ENCODE results near the gene NUP210.

NUP210 gene

GRCh38 chr3:13407926-13408325 lies 12.2 kb downstream of the NUP210 start:
- DNase-seq (ENCODE audit: low read depth in 1 of 2, low spot score in 1 of 2): no peak

GRCh38 chr3:13407475-13407874 lies 12.6 kb downstream of the NUP210 start:
- DNase-seq (ENCODE audit: low read depth in 1 of 2, low spot score in 1 of 2): no peak

GRCh38 chr3:13406190-13406589 lies 13.9 kb downstream of the NUP210 start:
- DNase-seq (ENCODE audit: low read depth in 1 of 2, low spot score in 1 of 2): no peak

GRCh38 chr3:13405614-13406013 lies 14.5 kb downstream of the NUP210 start:
- DNase-seq (ENCODE audit: low read depth in 1 of 2, low spot score in 1 of 2): no peak

- no peak for DNase-seq (ENCODE audit: low read depth in 1 of 2, low spot score in 1 of 2)
Observed at GRCh38 chr3:13404626-13405452, 15.3 kb downstream of the NUP210 start.

GRCh38 chr3:13403847-13404246 lies 16.3 kb downstream of the NUP210 start:
- DNase-seq (ENCODE audit: low read depth in 1 of 2, low spot score in 1 of 2): no peak

GRCh38 chr3:13403213-13403819 lies 16.8 kb downstream of the NUP210 start:
- DNase-seq (ENCODE audit: low read depth in 1 of 2, low spot score in 1 of 2): no peak

GRCh38 chr3:13401149-13401548 lies 19.0 kb downstream of the NUP210 start:
- DNase-seq (ENCODE audit: low read depth in 1 of 2, low spot score in 1 of 2): no peak

GRCh38 chr3:13400114-13400673 lies 19.9 kb downstream of the NUP210 start:
- no peak for DNase-seq (ENCODE audit: low read depth in 1 of 2, low spot score in 1 of 2)

- DNase-seq (ENCODE audit: low read depth in 1 of 2, low spot score in 1 of 2): no peak
Observed at GRCh38 chr3:13399603-13400002, 20.5 kb downstream of the NUP210 start.

- DNase-seq (ENCODE audit: low read depth in 1 of 2, low spot score in 1 of 2): no peak
Observed at GRCh38 chr3:13397316-13397715, 22.8 kb downstream of the NUP210 start.

GRCh38 chr3:13394363-13394762 lies 25.8 kb downstream of the NUP210 start:
- DNase-seq (ENCODE audit: low read depth in 1 of 2, low spot score in 1 of 2): no peak

GRCh38 chr3:13393427-13394360 lies 26.4 kb downstream of the NUP210 start:
- no peak for DNase-seq (ENCODE audit: low read depth in 1 of 2, low spot score in 1 of 2)

GRCh38 chr3:13391308-13391707 lies 28.8 kb downstream of the NUP210 start:
- DNase-seq (ENCODE audit: low read depth in 1 of 2, low spot score in 1 of 2): no peak

GRCh38 chr3:13389378-13389777 lies 30.7 kb downstream of the NUP210 start:
- no peak for DNase-seq (ENCODE audit: low read depth in 1 of 2, low spot score in 1 of 2)

- DNase-seq (ENCODE audit: low read depth in 1 of 2, low spot score in 1 of 2): no peak
Observed at GRCh38 chr3:13388816-13389215, 31.3 kb downstream of the NUP210 start.

GRCh38 chr3:13385373-13385965 lies 34.7 kb downstream of the NUP210 start:
- DNase-seq (ENCODE audit: low read depth in 1 of 2, low spot score in 1 of 2): no peak

GRCh38 chr3:13380971-13381370 lies 39.2 kb downstream of the NUP210 start:
- DNase-seq (ENCODE audit: low read depth in 1 of 2, low spot score in 1 of 2): no peak

GRCh38 chr3:13379201-13379830 lies 40.8 kb downstream of the NUP210 start:
- DNase-seq (ENCODE audit: low read depth in 1 of 2, low spot score in 1 of 2): no peak

GRCh38 chr3:13378155-13378554 lies 42.0 kb downstream of the NUP210 start:
- DNase-seq (ENCODE audit: low read depth in 1 of 2, low spot score in 1 of 2): no peak

Data from activated CD4-positive, alpha-beta T cell treated with anti-CD3 and anti-CD28 coated beads, Interleukin-2, amount 50 U/mL, for 24 hours (primary cell).